NCI-H526 (cell line): ENCODE results near the gene P2RX2.

Source experiments
- DNase-seq, 2 experiments: peaks; one replicate each; lab custom pipeline; 2025; lab: John Stamatoyannopoulos, UW

Gene P2RX2

GRCh38 chr12:132620113-132620898 is 1.7 kb downstream of the P2RX2 start:
- no peak for DNase-seq

GRCh38 chr12:132620899-132621656 is 2.5 kb downstream of the P2RX2 start:
- DNase-seq, result no peak

- DNase-seq, result no peak
Observed at GRCh38 chr12:132621657-132622435, 3.3 kb downstream of the P2RX2 start.

GRCh38 chr12:132622437-132623071 is 4.0 kb downstream of the P2RX2 start:
- DNase-seq, result no peak

GRCh38 chr12:132623072-132623869 is 4.7 kb downstream of the P2RX2 start:
- DNase-seq, result no peak

- no peak for DNase-seq
Observed at GRCh38 chr12:132624186-132624855, 5.7 kb downstream of the P2RX2 start.

GRCh38 chr12:132624910-132625630 is 6.5 kb downstream of the P2RX2 start:
- DNase-seq, result no peak

- DNase-seq, result no peak
Observed at GRCh38 chr12:132625731-132626430, 7.3 kb downstream of the P2RX2 start.

GRCh38 chr12:132629330-132629729 is 10.8 kb downstream of the P2RX2 start:
- DNase-seq, result no peak

- DNase-seq, result no peak
Observed at GRCh38 chr12:132630672-132631071, 12.1 kb downstream of the P2RX2 start.

GRCh38 chr12:132631666-132632065 is 13.1 kb downstream of the P2RX2 start:
- no peak for DNase-seq

- no peak for DNase-seq
Observed at GRCh38 chr12:132632521-132633228, 14.1 kb downstream of the P2RX2 start.

GRCh38 chr12:132633398-132633797 is 14.8 kb downstream of the P2RX2 start:
- no peak for DNase-seq

- no peak for DNase-seq
Observed at GRCh38 chr12:132633901-132634300, 15.3 kb downstream of the P2RX2 start.

- no peak for DNase-seq
Observed at GRCh38 chr12:132634411-132634990, 15.9 kb downstream of the P2RX2 start.

- no peak for DNase-seq
Observed at GRCh38 chr12:132635076-132635955, 16.7 kb downstream of the P2RX2 start.

GRCh38 chr12:132637811-132638210 is 19.2 kb downstream of the P2RX2 start:
- no peak for DNase-seq
